Measurements from ENCODE around the gene KIF5A.
"Not testable (repeated sequence)": the region's sequence is repeated elsewhere in the genome, so short reads cannot be mapped to it uniquely, and the experiment has no call there.

The KIF5A gene

GRCh38 chr12:57582440-57582839 is 32.6 kb downstream of the KIF5A start:
- Histone ChIP-seq H3K4me3 (ENCODE audit: low read depth in 1 of 2, low read length in 2 of 2) (no peak overlapping the region), H3K4me1 (ENCODE audit: insufficient read depth, low read length) (no peaks in the 10 kb centered on the region), H3K9ac (ENCODE audit: low read length) (no peak overlapping the region), H3K36me3 (ENCODE audit: insufficient read depth, low read length) (no peaks in the 10 kb centered on the region), H3K9me3 (ENCODE audit: low read length) (no peaks in the 10 kb centered on the region), H3K27me3 (ENCODE audit: control insufficient read depth in 1 of 2, insufficient read depth in 2 of 2, low read length in 2 of 2) (no peaks in the 10 kb centered on the region), H3K27ac (ENCODE audit: low read depth, low read length) (no peak overlapping the region)

DNA sequence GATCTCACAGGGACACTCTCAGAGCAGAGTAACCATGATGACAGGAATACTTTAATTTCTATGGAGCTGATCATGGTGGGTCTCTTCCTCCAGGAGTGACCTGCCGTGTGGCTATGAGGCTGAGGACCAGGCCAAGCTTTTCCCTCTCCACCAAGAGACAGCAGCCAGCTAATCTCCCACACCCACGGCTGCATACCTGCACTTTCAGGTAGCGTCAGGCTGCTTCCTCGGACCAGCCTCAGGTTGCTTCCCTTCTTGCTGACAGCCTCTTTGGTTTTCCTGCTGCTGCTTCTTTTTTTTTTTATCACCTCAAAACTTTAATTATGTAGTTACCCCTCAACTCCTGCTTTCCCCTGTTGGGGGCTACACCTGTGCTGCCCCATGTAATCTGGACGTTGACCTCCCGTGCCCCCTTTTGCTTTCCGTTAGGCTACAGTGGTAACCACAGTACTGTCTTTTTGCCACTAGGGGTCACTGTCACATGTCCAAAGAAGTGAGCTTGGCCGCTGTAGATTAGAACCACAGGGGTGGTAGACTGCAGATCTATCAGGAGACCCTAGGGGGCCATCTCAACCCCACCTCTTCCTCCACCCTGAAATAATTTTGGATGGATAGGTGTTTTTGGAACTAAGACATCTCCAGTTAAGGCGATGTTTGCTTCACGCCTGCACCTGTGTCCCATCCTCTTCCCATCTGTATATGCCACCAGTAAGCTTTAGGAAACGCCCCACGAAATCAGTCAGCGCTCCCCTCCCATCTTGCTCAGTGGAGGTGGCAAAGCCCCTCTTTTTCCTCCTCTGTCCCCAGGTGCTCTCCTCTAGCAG is 33.4 kb downstream of the KIF5A start:
- H3K27me3 ChIP-seq (ENCODE audit: control insufficient read depth in 1 of 2, insufficient read depth in 2 of 2, low read length in 2 of 2) = no peaks in the 10 kb centered on the region
- no peaks in the 10 kb centered on the region for H3K36me3 ChIP-seq (ENCODE audit: insufficient read depth, low read length)
- H3K9ac ChIP-seq (ENCODE audit: low read length) = no peak overlapping the region
- no peaks in the 10 kb centered on the region for H3K4me1 ChIP-seq (ENCODE audit: insufficient read depth, low read length)
- H3K27ac ChIP-seq (ENCODE audit: low read depth, low read length) = no peak overlapping the region
- H3K9me3 ChIP-seq (ENCODE audit: low read length) = no peaks in the 10 kb centered on the region
- no peak overlapping the region for H3K4me3 ChIP-seq (ENCODE audit: low read depth in 1 of 2, low read length in 2 of 2)

- Histone ChIP-seq H3K4me1 (ENCODE audit: insufficient read depth, low read length) (no peaks in the 10 kb centered on the region), H3K36me3 (ENCODE audit: insufficient read depth, low read length) (no peaks in the 10 kb centered on the region), H3K27me3 (ENCODE audit: control insufficient read depth in 1 of 2, insufficient read depth in 2 of 2, low read length in 2 of 2) (no peaks in the 10 kb centered on the region), H3K27ac (ENCODE audit: low read depth, low read length) (no peak overlapping the region), H3K9ac (ENCODE audit: low read length) (no peak overlapping the region), H3K9me3 (ENCODE audit: low read length) (no peaks in the 10 kb centered on the region), H3K4me3 (ENCODE audit: low read depth in 1 of 2, low read length in 2 of 2) (no peak overlapping the region)
Measured at GRCh38 chr12:57584050-57584449, 34.2 kb downstream of the KIF5A start.

- no peak overlapping the region for H3K9ac ChIP-seq (ENCODE audit: low read length)
- H3K36me3 ChIP-seq (ENCODE audit: insufficient read depth, low read length) = no peaks in the 10 kb centered on the region
- no peak overlapping the region for H3K4me3 ChIP-seq (ENCODE audit: low read depth in 1 of 2, low read length in 2 of 2)
- no peaks in the 10 kb centered on the region for H3K27me3 ChIP-seq (ENCODE audit: control insufficient read depth in 1 of 2, insufficient read depth in 2 of 2, low read length in 2 of 2)
- no peaks in the 10 kb centered on the region for H3K9me3 ChIP-seq (ENCODE audit: low read length)
- no peaks in the 10 kb centered on the region for H3K4me1 ChIP-seq (ENCODE audit: insufficient read depth, low read length)
- H3K27ac ChIP-seq (ENCODE audit: low read depth, low read length) = no peak overlapping the region
Measured at GRCh38 chr12:57584690-57585089, 34.8 kb downstream of the KIF5A start.

GRCh38 chr12:57585156-57585555 is 35.3 kb downstream of the KIF5A start:
- Histone ChIP-seq H3K27me3 (ENCODE audit: control insufficient read depth in 1 of 2, insufficient read depth in 2 of 2, low read length in 2 of 2) (no peaks in the 10 kb centered on the region), H3K9ac (ENCODE audit: low read length) (no peak overlapping the region), H3K27ac (ENCODE audit: low read depth, low read length) (no peak overlapping the region), H3K9me3 (ENCODE audit: low read length) (no peaks in the 10 kb centered on the region), H3K36me3 (ENCODE audit: insufficient read depth, low read length) (no peaks in the 10 kb centered on the region), H3K4me1 (ENCODE audit: insufficient read depth, low read length) (no peaks in the 10 kb centered on the region), H3K4me3 (ENCODE audit: low read depth in 1 of 2, low read length in 2 of 2) (no peak overlapping the region)

- H3K27me3 ChIP-seq (ENCODE audit: control insufficient read depth in 1 of 2, insufficient read depth in 2 of 2, low read length in 2 of 2) = no peaks in the 10 kb centered on the region
- no peak overlapping the region for H3K4me3 ChIP-seq (ENCODE audit: low read depth in 1 of 2, low read length in 2 of 2)
- H3K9ac ChIP-seq (ENCODE audit: low read length) = no peak overlapping the region
- H3K4me1 ChIP-seq (ENCODE audit: insufficient read depth, low read length) = peaks cover 6% of the 10 kb centered on the region
- no peak overlapping the region for H3K27ac ChIP-seq (ENCODE audit: low read depth, low read length)
- H3K36me3 ChIP-seq (ENCODE audit: insufficient read depth, low read length) = no peaks in the 10 kb centered on the region
- H3K9me3 ChIP-seq (ENCODE audit: low read length) = no peaks in the 10 kb centered on the region
Measured at GRCh38 chr12:57586128-57586527, 36.3 kb downstream of the KIF5A start.

GRCh38 chr12:57586832-57587429 is 37.1 kb downstream of the KIF5A start:
- H3K27ac ChIP-seq (ENCODE audit: low read depth, low read length) = no peak overlapping the region
- H3K27me3 ChIP-seq (ENCODE audit: control insufficient read depth in 1 of 2, insufficient read depth in 2 of 2, low read length in 2 of 2) = no peaks in the 10 kb centered on the region
- H3K9me3 ChIP-seq (ENCODE audit: low read length) = no peaks in the 10 kb centered on the region
- no peak overlapping the region for H3K4me3 ChIP-seq (ENCODE audit: low read depth in 1 of 2, low read length in 2 of 2)
- H3K9ac ChIP-seq (ENCODE audit: low read length) = no peak overlapping the region
- peaks cover 11% of the 10 kb centered on the region for H3K4me1 ChIP-seq (ENCODE audit: insufficient read depth, low read length)
- H3K36me3 ChIP-seq (ENCODE audit: insufficient read depth, low read length) = no peaks in the 10 kb centered on the region

- H3K36me3 ChIP-seq (ENCODE audit: insufficient read depth, low read length); H3K9ac ChIP-seq (ENCODE audit: low read length); H3K9me3 ChIP-seq (ENCODE audit: low read length); H3K4me3 ChIP-seq (ENCODE audit: low read depth in 1 of 2, low read length in 2 of 2); H3K27ac ChIP-seq (ENCODE audit: low read depth, low read length); H3K27me3 ChIP-seq (ENCODE audit: control insufficient read depth in 1 of 2, insufficient read depth in 2 of 2, low read length in 2 of 2): not testable (repeated sequence)
- peaks cover 14% of the 10 kb centered on the region for H3K4me1 ChIP-seq (ENCODE audit: insufficient read depth, low read length)
Measured at GRCh38 chr12:57588951-57589610, 39.2 kb downstream of the KIF5A start.

GRCh38 chr12:57590479-57590863 is 40.6 kb downstream of the KIF5A start:
- peaks cover 14% of the 10 kb centered on the region for H3K4me1 ChIP-seq (ENCODE audit: insufficient read depth, low read length)
- H3K9ac ChIP-seq (ENCODE audit: low read length) = no peak overlapping the region
- H3K4me3 ChIP-seq (ENCODE audit: low read depth in 1 of 2, low read length in 2 of 2) = peak overlapping the region; percentile 91 to 99
- no peaks in the 10 kb centered on the region for H3K27me3 ChIP-seq (ENCODE audit: control insufficient read depth in 1 of 2, insufficient read depth in 2 of 2, low read length in 2 of 2)
- H3K36me3 ChIP-seq (ENCODE audit: insufficient read depth, low read length) = peaks cover 6% of the 10 kb centered on the region
- peak overlapping the region; percentile 90 for H3K27ac ChIP-seq (ENCODE audit: low read depth, low read length)
- H3K9me3 ChIP-seq (ENCODE audit: low read length) = no peaks in the 10 kb centered on the region

GRCh38 chr12:57590864-57591781 is 41.3 kb downstream of the KIF5A start, which contains the start of gene PIP4K2C:
TSS of gene PIP4K2C (plus strand) at chr12:57591192. CDS start at chr12:57591290, 98 bp downstream.
- H3K27ac ChIP-seq (ENCODE audit: low read depth, low read length) = peak within 1 kb of the TSS; percentile 90
- H3K27me3 ChIP-seq (ENCODE audit: control insufficient read depth in 1 of 2, insufficient read depth in 2 of 2, low read length in 2 of 2) = no peaks in the 10 kb centered on the region
- H3K4me1 ChIP-seq (ENCODE audit: insufficient read depth, low read length) = peaks cover 14% of the 10 kb centered on the region
- H3K4me3 ChIP-seq (ENCODE audit: low read depth in 1 of 2, low read length in 2 of 2) = peak within 1 kb of the TSS; percentile 91 to 99
- peak within 1 kb of the TSS; percentile 68 for H3K9ac ChIP-seq (ENCODE audit: low read length)
- peaks cover 11% of the 10 kb centered on the region for H3K36me3 ChIP-seq (ENCODE audit: insufficient read depth, low read length)
- H3K9me3 ChIP-seq (ENCODE audit: low read length) = no peaks in the 10 kb centered on the region
